22Rv1 (cell line): Measurements from ENCODE around the gene GCHFR.

Experiments
- H3K27ac ChIP-seq: fragments of 450-650 bp; 2 replicates; pipeline ENCODE4 v1.5.1; 2017
- CTCF ChIP-seq: fragments of 450-650 bp; IDR thresholded peaks from 2 replicates; pipeline ENCODE4 v1.5.1; 2017; ENCODE audit warnings: mild to moderate bottlenecking
- ZFX ChIP-seq: fragments of 450-650 bp; IDR thresholded peaks from 2 replicates; pipeline ENCODE4 v1.6.1; 2017; ENCODE audit warnings: antibody characterized with exemption, borderline replicate concordance

The GCHFR gene

GRCh38 chr15:40731034-40731433, 32.8 kb upstream of the GCHFR start:
- TF ChIP-seq ZFX (no peak), CTCF (no peak)
- H3K27ac ChIP-seq, result no peak overlapping the region

- TF ChIP-seq ZFX (no peak), CTCF (no peak)
- H3K27ac ChIP-seq, result peak overlapping the region; percentile 63
These were observed 27.3 kb upstream of the GCHFR start for GRCh38 chr15:40736575-40736974.

- TF ChIP-seq ZFX (no peak), CTCF (no peak)
- H3K27ac ChIP-seq, result peak overlapping the region; percentile 63
These were observed 26.8 kb upstream of the GCHFR start for GRCh38 chr15:40737048-40737447.

GRCh38 chr15:40739047-40739446, 24.8 kb upstream of the GCHFR start:
- no peak for TF ChIP-seq ZFX
- no peak for TF ChIP-seq CTCF

GRCh38 chr15:40739854-40740253, 24.0 kb upstream of the GCHFR start:
- H3K27ac ChIP-seq, result peak overlapping the region; percentile 22; the same call in 1 of the 2 replicates
- TF ChIP-seq CTCF (no peak; the same call in 1 of the 2 replicates), ZFX (no peak)

More at GRCh38 chr15:40739047-40739446, 24.8 kb upstream of the GCHFR start:
- peak overlapping the region; percentile 22; the same call in 1 of the 2 replicates for H3K27ac ChIP-seq

- H3K27ac ChIP-seq, result no peak overlapping the region; the same call in 1 of the 2 replicates
- TF ChIP-seq CTCF (no peak), ZFX (no peak)
These were observed 20.4 kb upstream of the GCHFR start for GRCh38 chr15:40743485-40743901.

GRCh38 chr15:40743921-40744814, 19.7 kb upstream of the GCHFR start:
- H3K27ac ChIP-seq, result no peak overlapping the region
- no peak for TF ChIP-seq ZFX
- TF ChIP-seq CTCF, result no peak
